Inflammatory macrophage treated with lipopolysaccharide for 1 hour (primary cell): Measurements from ENCODE around the gene SLC25A21.

Experiments used
- DNase-seq, 2 donors: peaks; one replicate each; pipeline ENCODE4 v3.0.0-alpha.2; 2020 to 2022

SLC25A21 gene

DNA sequence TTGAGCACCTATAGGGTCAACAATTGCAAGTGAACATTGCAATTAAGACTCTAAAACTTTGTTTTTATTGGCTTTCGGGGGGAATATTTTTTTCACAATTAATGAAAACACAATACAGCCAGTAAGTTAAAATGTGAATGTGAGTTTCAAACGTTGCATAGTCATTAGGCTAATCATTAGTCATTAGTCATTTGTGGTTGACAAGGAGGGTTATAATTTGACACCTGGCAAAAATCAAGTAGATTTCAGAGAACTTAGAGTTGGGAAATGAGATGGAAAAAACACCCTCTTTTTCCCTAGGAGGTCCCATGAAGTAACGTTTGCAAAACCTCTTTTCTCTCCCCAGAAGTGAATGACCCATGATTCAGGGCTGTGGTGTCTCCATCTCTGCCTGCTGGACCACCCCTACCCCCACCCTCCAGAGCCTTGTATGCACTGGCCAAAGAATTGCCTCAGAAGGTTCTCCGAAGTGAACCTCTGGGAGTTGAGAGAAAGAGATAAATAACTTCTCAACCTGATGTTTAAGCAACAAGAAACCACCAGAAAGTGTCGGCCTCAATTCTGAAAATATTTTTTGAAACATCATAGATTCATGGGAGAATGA, 314.5 kb downstream of the SLC25A21 start:
- no peak for DNase-seq

DNA sequence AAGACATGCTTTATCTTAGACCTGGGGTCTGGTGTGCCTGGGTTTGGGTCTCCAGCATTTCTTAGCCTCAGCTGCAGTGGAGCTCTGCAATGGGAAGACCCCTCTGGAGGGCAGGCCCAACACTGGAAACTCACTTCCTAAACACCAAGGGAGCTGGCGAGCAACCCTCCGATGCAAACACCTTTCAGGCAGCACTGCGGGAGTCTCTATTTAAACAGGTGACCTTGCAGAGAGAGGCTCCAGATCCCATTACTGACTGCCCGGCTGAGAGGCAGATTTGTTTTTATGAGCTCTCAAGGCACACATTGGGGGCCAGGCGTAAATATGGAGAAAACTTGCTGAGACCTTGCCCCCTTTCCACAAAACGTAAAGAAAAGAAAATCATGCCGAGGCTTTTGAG, 315.3 kb downstream of the SLC25A21 start:
- DNase-seq, result no peak

- DNase-seq, result no peak
Observed at GRCh38 chr14:36856095-36856878, 316.1 kb downstream of the SLC25A21 start.

- no peak for DNase-seq
Observed at GRCh38 chr14:36855396-36855795, 317.0 kb downstream of the SLC25A21 start.

GRCh38 chr14:36852981-36853691, 319.3 kb downstream of the SLC25A21 start:
- DNase-seq, result no peak

- no peak for DNase-seq
Observed at GRCh38 chr14:36848213-36848612, 324.2 kb downstream of the SLC25A21 start.

- DNase-seq, result no peak
Observed at GRCh38 chr14:36847366-36847765, 325.0 kb downstream of the SLC25A21 start.

- no peak for DNase-seq
Observed at GRCh38 chr14:36845356-36846012, 326.9 kb downstream of the SLC25A21 start.

DNA sequence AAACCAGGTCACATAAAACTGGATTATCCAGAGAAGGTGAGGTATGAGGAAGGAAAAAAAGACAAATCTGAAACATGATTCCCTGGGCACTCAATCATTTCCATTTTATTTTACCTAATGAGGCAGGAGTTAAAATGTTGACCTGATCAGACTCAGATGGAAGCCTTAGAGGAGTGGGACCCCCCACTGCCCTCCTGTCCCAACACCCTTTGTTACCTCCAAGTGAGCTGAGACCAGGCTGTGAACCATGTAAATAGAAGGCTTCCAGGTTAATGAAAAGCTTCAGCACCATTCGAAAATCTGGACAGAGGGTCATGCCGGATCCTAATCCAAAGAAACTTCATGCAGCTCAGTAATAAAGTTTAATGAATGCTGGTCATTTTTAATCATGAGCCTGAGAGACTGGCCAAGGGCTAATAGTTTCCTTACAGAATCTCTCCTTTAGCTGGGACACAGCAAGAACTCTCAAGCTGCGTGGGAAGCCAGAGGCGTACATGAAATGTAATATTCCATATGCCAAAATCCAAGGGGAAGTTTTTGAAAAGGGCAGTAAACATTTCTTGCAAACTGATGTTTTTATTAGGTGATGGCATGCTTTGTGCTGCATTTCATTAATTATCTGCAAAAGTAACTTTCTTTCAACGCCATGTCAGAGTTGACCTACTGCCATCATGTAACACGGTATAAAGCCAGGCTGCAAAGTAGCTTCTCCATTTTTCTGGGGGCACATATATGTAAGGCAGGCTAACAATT, 327.8 kb downstream of the SLC25A21 start:
- DNase-seq, result no peak

GRCh38 chr14:36843410-36843809, 329.0 kb downstream of the SLC25A21 start:
- DNase-seq, result no peak

GRCh38 chr14:36835128-36835527, 337.3 kb downstream of the SLC25A21 start:
- DNase-seq, result no peak

- no peak for DNase-seq
Observed at GRCh38 chr14:36834293-36834692, 338.1 kb downstream of the SLC25A21 start.

- no peak for DNase-seq
Observed at GRCh38 chr14:36829547-36829946, 342.9 kb downstream of the SLC25A21 start.

DNA sequence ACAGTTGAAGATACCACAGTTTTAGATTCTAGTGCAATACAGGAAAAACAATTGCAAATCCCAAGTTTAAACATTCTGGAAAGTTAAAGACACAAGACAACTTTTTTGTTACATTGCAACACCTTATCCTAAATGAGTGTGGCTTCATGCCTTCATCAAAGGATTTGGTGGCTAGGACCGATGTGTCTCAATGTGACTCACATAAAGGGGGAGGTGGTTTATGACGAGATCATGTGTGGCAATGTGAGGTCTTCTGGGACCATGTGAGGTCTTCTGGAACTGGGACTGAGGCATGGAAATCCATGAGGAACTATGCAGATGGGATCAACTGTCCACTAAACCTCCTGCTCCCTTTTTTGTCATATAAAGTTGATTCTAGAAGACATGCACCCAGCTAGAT, 344.5 kb downstream of the SLC25A21 start:
- DNase-seq, result no peak

GRCh38 chr14:36826614-36827013, 345.8 kb downstream of the SLC25A21 start:
- DNase-seq, result no peak

DNA sequence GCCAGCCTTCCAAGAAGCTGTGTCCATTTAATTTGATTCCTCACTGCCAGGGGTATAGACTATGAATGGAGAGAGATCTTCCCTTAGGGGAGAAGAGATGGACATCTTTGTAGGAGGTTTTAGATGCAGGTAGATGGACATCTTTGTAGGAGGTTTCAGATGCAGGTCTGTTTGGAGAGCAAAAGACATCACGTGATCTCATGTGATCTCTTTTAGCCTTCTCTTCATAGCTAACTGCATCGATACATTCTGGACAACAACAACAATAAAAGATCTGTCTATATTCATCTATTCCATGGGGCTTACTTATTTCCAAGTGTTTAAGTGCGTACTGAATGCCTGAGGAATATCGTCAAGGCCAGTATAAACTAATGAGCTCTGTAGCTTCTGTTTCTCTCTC, 347.6 kb downstream of the SLC25A21 start:
- no peak for DNase-seq

DNA sequence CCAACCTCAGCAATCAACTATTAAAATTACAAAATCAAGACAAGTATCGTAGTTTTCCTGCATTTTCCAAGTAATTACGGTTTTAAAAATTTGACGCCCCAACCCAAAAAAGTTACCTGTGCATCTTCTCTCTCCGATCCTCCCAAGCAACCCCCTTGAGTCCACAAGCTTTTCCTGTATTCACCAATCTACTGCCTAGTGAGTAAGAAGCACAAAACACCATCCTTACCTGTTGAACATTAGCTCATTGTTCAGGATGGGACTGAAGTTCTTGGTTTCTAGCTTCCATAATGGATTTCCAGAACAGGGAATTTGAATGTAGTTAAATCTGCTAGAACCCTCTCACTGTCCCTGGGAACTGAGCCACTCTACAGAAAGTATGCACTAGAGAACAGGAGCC, 348.8 kb downstream of the SLC25A21 start:
- DNase-seq, result no peak

DNA sequence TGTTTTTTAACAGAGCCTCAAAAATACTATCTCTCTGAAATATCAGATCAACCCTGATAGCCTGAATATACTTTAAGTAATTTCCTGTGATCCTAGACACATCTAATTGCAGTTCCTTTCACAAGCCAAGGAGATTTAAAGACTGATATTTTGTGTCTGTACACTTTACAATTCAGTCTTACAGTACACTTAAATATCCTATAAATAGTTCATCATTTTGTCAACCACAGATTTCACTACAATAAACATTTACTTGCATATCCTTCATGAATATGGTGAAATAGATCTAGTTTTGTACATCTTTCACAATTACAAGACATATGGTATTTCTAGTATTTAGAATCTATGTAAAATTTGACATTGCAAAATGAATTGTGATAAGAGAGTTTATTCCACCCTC, 349.7 kb downstream of the SLC25A21 start:
- DNase-seq, result no peak

GRCh38 chr14:36820901-36821300, 351.5 kb downstream of the SLC25A21 start:
- DNase-seq, result no peak

DNA sequence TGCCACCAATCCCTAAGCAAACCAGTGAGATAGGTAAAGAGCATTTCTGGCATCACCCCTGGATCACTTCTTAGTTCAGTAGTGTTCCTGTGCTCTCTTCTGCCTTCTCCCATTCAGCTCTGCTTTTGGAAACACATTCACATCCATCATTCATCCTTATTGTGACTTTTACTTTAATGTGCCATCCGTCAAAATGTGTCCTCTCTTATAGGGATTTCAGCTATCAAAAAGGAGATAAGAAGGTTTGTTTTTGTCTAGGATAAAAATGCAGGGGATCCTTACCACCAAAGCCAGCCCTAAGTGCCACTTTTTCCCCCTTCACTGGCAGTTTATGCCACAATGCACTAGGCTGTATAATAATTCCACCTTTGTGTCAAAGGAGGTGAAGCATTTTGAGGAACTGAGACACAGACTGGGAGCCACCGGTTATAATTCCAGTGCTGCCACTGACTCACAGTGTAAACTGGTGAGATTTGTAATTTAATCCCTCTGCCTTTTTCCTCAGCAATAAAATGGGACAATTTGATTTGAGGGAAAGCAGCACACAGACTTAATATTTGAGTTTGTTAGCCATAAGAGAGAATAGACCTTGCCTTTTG, 352.2 kb downstream of the SLC25A21 start:
- no peak for DNase-seq

DNA sequence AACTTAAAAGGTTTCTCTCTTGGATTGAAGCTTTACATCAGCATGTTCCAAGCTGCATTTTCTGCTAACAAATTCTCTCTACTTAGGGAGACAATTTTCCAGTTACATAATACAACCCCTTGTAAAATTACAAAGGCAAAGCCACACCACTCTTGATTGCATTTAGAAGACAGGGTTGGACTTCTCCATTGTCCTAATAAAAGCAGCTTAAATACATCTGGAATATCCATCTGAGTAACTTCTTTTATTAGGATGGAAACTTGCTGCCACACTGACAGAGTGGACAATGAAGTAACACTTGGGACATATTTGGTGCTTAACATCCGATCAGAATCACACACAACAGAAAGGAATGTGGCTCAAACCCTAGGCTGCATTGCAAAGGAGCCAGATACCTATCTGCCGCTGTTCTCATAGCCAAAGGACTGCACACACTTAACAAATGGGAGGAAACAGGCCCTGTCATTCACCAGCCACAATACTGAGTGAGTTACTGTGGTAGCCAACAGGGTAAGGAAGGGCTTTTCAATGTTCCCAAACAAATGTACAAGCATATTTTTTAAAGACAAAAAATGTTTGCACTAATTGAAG, 353.5 kb downstream of the SLC25A21 start:
- no peak for DNase-seq

DNA sequence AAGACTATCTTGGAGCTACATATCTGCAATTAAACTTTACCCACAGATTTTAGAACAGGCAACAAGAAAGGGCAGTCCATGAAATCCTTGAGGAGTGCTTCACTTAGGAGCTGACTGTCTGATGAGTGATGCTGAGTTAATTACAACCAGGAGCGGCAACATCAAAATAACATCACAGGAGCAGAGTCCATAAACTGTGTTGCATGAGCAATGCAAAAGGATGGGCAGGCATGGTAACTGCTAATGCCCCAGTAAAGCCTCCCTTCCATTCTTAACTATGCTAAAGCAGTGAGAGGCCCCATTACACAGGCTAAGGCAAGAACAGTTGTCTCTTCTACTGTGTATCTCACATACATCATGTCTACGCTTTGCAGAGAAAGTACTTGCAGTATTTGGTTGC, 354.2 kb downstream of the SLC25A21 start:
- no peak for DNase-seq
